Raji (cell line): ENCODE measurements around the gene FLOT1.

Experiments used
- POLR2A ChIP-seq: IDR thresholded peaks from 2 replicates; pipeline ENCODE4 v1.6.1; 2011; ENCODE audit warnings: low read depth, low read length, control low read depth; ENCODE audit not compliant: insufficient read depth

Gene FLOT1

DNA sequence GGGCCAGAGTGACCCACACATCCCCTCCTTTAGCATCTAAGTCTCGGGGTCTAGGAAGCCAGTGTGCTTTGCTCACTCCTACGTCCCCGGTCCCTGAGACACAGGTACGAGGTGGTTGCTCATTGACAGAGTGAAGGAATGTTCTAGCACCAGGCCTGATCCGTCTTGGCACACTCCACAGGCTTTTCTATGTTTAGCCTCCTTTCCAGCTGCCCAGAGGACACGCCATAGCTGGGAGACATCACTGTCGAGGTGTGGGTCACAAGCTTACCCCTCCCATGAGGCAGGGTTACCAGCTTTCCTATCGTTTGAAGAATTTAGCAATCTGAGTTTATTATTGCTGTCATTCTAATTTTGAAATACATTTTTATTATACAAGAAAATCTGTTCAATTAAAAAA is 32.2 kb upstream of the FLOT1 start:
- no peak for TF ChIP-seq POLR2A

DNA sequence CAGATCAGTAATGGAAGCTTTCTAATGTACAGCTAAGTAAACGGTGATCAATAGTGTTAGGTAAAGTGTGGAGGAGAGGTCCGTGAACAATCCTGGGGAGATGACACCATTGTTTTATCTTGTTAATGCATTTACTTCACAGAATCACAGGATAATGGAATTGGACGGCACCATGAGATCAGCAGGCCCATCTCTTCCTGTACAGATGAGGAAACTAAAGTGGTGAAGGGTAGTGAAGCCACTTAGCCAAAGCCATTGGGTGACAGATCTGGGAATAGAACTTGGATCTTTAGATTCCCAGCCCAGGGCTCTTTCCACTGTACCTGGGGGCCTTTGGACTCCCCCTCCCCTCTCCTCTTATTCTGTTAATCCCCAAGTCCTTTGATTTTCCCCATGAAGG is 28.1 kb upstream of the FLOT1 start:
- TF ChIP-seq POLR2A, result no peak

DNA sequence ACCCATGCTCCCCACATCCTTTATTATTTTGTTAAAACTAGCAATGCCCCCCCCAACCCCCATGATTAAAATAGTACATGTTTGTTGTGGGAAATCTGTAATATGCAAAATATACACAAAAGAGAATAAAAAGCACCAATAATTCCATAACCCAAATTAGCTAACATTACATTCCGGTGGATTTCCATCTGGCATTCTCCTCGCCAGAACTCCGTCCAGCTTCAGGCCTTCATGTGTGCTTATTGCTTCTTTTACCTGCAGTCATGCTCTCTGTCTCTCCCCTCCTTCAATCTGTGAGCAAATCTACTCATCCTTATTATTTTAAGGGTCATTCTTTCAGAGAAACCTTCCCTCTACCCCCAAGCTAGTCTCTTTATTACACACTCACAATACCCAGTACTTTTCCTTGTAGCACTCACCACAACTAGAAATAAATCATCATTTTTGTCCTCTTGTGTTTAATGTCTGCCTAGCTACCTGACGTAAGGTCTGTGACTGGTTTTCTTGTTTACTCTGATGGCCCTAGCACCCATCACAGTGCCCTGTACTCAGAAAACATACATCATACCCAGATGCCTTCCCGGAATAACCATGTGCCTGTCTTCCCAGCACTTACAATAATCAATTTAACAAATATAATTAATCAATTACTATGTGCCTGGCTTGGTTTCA is 27.5 kb upstream of the FLOT1 start:
- TF ChIP-seq POLR2A, result no peak

DNA sequence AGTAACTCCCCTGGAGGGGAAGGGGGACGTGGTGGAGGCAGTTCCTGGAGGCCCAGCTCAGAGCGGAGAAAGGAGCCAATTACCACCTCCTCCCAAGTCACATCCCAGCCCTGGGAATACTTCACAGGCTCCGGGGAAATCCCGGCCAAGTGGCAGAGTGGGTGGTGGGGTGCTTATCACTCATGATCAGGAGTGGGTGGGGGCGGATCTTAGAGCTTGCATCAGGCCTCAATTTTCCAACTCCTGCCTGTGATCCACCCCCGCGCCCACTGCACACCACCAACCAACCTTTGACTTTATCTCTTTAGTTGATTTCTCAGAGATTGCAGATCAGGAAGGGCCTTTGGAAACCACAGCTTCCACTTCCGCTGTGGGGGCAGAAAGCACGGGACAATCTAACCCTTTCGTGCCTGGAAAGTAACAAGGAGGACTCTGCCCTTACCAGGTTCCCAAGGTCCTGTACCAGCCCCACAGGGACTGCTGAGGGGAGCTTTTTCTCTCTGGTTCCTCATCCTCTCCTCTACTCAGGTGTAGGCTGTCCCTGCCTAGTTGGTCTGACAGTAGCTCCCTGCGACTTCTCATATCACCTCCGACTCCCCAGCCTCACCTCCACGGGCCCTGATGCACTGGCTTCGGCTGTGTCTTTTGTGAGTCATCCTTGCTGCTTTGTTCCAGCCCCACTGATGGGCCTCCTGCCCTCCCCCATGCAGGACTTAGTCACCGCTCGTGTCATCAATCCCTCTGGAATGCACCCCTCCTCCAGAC is 26.8 kb upstream of the FLOT1 start:
- TF ChIP-seq POLR2A, result no peak

DNA sequence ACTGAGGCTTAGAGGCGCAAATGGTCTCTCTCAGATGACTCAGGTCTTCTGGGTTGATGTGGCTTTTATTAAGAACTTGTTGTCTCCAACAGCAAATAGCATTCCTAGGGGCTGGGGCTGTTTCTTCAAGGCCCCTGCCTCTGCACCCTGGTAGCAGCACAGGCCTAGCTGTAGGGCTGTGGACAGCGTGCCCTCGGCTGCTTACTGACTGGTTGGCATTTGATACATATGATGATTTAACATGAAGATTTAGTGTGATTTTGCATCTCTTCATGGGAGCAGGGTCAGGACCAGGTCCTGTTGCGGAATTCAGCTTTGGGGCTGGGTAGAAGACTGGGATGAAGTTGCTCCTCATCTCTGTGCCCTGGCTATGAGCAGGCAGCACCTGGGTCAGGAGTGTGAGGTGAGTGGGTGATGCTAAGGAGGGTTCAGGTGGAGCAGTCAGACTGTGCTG is 26.2 kb upstream of the FLOT1 start:
- no peak for TF ChIP-seq POLR2A

DNA sequence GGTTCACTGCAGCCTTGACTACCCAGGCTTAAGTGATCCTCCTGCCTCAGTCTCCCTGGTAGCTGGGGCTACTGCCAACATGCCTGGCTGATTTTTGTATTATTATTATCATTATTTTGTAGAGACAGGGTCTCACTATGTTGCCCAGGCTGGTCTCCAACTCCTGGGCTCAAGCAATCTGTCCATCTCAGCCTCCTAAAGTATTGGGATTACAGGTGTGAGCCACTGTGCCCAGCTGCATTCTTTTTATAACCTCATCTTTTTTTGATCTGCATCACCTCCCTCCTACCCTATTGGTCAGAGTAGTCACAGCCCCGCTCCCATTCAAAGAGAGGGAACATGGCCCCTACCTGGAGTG is 25.4 kb upstream of the FLOT1 start:
- TF ChIP-seq POLR2A, result no peak

DNA sequence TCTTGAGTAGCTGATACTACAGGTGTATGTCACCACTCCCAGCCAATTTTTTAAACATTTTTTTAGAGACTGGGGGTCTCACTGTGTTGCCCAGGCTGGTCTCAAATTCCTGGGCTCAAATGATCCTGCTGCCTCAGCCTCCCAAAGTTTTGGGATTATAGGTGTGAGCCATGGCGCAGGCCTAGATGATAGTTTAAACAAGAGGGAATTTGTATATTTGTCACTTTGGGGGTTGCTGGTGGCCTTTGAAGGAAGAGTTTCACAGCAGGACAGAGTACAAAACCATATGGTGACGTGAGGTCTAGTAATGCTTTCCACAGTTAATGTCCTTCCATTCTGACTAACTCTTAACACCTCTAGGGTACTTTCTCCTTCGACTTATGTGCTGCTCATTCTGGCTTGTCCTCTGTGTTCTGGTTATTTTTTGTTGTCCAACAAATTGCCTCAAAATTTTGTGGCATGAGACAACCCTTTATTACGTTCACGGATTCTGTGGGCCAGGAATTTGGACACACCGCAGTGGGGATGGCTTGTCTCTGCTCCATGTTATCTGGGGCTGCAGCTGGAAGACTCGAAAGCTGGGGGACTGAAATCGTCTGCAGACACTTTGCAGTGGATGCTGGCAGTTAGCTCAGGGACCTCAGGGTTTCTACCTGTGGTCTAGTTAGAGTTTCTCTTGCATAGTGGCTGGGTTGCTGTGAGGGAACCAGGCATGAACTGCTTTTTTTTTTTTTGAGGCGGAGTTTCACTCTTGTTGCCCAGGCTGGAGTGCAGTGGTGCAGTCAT is 24.9 kb upstream of the FLOT1 start:
- TF ChIP-seq POLR2A, result no peak

DNA sequence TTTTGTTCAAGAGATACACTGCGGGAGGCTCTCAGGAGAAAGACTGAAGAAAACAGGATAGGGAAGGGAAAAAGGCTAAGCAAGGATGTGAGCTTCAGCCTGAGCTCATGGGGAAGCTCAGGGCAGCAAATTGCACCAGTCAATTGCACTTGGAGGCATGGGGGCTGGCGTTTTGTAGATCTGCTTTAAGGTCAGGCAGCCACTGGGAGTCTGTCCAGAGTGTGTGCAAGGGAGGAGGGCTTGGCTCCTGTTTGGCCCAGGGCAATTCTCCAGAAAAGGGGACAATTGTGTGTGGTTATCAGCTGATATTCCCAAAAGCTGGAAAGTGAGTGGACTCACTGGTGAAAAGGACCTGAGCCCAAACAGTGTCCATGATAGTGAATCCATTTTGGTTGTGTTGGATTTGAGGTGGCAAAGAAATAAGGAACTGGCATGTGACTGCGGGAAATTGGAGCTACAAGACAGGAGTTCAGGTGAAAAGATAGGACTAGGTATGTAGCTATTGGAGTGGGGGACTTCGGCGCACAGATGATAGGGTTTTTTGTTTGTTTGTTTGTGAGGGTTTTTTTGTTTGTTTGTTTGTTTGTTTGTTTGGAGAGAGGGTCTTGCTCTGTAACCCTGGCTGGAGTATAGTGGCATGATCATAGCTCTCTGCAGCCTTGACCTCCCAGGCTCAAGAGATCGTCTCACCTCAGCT is 24.1 kb upstream of the FLOT1 start:
- no peak for TF ChIP-seq POLR2A

DNA sequence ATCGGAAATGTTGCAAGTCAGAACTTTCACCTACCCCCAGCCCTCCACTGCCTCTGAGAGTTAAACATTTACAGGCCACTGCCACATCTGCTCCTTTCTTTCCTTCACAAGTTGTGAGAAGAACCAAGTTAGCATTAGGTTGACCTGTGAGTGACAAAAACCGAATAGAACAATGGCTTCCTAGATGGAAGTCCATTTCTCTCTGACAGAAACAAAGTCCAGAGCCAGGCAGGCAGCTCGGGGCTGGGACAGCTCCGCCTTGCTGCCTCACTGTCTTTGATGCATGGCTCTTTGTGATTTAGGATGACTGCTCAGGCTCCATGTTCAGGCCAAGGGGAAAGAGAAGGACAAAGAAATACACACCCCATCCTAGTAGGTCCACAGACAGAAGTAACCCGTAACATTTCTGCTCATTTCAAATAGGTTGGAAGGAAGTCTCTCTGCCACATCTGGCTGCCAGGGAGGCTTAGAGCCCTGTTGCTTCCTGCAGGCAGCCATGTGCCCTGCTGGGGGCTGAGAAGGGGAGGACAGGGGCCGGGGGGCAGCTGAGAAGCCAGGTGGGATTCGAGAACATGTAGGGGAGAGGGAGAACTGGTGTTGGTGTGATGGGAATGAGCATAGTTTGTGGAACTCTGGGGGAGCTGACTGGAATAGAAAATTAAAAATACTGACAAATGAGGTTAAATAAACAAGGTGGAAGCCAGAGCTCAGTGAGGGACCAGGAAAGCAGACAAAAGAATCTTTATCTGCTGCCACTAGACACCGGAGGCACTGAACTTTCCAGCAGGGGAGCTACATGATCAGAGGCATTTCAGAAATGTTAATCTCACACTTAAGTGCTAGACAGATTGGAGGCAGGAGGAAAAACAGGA is 21.4 kb upstream of the FLOT1 start:
- no peak for TF ChIP-seq POLR2A

DNA sequence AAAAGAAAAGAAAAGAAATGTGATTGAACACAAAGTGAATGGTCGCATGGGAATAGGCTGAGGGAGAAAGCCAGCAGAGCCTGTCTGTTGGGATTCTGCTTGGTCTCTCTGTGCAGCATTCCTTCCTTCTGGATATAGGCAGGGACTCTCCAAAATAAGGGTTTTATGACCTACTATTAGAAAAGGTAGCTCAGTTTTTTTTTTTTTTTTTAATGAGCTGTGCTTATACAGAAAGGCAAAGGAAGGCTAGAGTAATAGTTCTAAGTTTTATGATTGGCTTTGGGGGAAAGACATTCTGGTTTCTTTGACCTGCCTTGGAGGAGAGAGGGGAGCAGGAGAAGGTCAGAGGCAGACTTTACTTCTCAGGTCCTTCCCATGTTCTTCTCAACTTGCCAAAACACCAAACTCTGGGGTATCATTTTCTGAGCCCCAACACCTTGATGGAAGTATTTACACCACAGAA is 20.7 kb upstream of the FLOT1 start:
- TF ChIP-seq POLR2A, result no peak

DNA sequence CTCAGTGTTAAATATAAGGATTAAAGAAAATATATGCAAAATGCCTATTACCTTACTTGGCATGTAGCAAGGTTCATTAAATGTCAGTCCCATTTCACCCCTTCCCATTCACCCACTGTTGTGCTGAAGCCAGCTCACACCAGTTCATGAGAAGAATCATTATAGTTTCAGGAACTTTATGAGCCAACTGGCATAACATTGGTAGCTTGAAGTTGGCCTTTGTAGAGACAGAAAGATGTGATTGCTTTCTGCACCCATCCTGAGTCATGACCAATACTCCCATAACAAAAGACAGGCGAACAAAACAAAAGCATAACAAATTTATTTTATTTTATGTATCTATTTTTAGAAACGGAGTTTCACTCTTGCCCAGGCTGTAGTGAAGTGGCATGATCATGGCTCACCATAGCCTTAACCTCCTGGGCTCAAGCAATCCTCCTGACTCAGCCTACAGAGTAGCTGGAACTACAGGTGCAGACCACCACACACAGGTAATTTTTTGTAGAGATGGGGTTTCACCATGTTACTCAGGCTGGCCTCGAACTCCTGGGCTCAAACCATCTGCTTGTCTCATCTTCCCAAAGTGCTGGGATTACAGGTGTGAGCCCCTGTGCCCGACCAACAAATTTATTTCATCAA is 19.4 kb upstream of the FLOT1 start:
- TF ChIP-seq POLR2A, result no peak

DNA sequence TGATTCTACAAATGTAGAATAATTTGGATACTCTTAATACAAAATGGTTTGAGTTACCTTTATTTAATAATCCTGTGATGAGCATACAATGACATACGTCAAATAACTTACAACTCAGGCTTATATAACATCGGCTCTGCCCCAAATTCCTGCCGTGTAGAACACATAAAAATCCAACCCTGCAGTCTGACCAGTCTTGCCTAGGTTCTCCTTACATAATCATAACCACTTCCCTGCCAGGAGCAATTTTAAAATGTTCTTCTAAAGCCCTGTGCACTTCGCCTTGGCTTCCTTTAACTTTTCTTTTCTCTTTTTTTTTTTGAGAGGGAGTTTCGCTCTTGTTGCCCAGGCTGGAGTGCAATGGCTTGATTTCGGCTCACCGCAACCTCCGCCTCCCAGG is 18.1 kb upstream of the FLOT1 start:
- TF ChIP-seq POLR2A, result no peak

DNA sequence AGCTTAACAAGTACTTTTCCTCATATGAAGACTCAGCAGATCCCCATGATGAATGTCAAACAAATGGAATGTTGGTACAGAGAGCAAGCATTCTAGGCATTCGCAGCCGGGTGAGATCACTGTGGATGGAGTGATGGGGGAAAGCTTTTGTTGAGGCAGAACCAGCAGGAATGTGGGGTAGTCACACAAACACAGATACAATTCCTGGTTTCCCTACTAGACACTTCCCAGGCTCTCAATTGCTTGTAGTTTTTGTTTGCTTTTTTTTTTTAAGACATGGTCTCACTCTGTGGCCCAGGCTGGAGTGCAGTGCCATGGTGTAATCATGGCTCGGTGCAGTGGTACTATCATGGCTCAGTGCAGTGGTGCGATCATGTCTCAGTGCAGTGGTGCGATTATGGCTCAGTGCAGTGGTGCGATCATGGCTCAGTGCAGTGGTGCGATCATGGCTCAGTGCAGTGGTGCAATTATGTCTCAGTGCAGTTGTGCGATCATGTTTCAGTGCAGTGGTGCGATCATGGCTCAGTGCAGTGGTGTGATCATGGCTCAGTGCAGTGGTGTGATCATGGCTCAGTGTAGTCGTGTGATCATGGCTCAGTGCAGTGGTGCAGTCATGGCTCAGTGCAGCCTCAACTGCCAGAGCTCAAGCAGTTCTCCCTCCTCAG is 17.2 kb upstream of the FLOT1 start:
- no peak for TF ChIP-seq POLR2A

DNA sequence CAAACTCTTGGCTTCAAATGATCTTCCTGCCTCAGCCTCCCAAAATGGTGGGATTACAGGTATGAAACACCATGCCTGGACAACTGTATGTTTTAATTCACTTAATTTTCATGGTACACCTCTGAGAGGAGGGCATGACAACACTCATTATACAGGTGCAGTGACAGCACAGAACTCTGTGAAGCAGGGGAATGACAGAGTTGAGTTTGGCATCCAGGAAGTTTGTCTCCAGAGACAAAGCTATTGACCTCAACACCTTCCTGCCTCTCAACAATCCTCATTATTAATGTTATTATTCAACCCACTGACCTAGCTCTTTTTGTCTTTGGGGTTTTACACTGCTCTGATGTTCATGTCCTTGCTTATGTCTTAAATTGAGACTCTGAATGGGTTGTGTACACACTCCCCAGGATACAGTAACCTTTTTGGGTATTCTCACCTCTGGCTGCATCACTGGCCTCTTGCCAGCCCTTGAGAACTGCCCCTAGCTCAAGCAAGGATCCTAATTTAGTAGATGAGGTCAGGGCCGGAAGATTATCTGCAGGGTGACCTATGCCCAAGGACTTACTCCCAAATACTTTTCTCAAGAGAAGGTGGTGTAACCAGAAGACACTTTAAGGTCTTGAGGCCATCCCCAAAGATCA is 14.9 kb upstream of the FLOT1 start:
- TF ChIP-seq POLR2A, result no peak
